Stomach (tissue), 4 donors: ENCODE results near the gene ATG5.

Experiments used
- POLR2A ChIP-seq, 4 donors: fragments of 450-650 bp; IDR thresholded peaks; one replicate each; pipeline ENCODE4 v1.6.1; 2016; ENCODE audit warnings: antibody characterized with exemption in 4 of 4, control low read depth in 2 of 4, mild to moderate bottlenecking in 1 of 4, moderate library complexity in 1 of 4
- TF ChIP-seq, protein P1 (sequence below), 7 experiments: fragments of 450-650 bp in 4 of 7; fragments of 200-600 bp in 3 of 7; sonication (generic) in 3 of 7; IDR thresholded peaks; one replicate each; pipeline ENCODE4 v1.5.1; 2016 to 2019; ENCODE audit warnings: antibody characterized with exemption in 7 of 7, control low read depth in 2 of 7, mild to moderate bottlenecking in 1 of 7

DNA sequence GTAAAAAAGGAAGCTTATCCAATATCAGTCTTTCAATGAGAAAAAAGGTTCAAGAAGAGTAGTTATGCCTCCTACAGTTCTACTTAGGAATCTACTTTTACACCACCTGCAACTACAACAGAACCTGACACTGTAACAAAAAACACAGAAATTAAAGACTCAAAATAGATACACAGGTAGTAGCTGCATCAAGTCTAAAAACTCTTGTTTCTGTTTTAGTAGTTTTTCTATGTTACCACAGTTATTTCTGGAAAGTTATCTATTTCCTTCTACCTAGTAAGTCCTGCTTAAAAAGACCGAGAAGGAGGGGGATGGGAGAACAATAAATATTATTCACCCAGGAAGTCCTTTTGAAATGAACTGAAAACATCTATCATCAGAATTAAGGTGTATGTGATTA, 52.5 kb downstream of the ATG5 start:
- TF ChIP-seq, protein P1, sequence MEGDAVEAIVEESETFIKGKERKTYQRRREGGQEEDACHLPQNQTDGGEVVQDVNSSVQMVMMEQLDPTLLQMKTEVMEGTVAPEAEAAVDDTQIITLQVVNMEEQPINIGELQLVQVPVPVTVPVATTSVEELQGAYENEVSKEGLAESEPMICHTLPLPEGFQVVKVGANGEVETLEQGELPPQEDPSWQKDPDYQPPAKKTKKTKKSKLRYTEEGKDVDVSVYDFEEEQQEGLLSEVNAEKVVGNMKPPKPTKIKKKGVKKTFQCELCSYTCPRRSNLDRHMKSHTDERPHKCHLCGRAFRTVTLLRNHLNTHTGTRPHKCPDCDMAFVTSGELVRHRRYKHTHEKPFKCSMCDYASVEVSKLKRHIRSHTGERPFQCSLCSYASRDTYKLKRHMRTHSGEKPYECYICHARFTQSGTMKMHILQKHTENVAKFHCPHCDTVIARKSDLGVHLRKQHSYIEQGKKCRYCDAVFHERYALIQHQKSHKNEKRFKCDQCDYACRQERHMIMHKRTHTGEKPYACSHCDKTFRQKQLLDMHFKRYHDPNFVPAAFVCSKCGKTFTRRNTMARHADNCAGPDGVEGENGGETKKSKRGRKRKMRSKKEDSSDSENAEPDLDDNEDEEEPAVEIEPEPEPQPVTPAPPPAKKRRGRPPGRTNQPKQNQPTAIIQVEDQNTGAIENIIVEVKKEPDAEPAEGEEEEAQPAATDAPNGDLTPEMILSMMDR (IDR thresholded peaks at IDR 0.05), result no peak
- TF ChIP-seq POLR2A (IDR thresholded peaks at IDR 0.05), result no peak
